Measurements from ENCODE around the gene STX19.
"Not testable (repeated sequence)": the region's sequence is repeated elsewhere in the genome, so short reads cannot be mapped to it uniquely, and the experiment has no call there.

The STX19 gene, protein sequence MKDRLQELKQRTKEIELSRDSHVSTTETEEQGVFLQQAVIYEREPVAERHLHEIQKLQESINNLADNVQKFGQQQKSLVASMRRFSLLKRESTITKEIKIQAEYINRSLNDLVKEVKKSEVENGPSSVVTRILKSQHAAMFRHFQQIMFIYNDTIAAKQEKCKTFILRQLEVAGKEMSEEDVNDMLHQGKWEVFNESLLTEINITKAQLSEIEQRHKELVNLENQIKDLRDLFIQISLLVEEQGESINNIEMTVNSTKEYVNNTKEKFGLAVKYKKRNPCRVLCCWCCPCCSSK

DNA sequence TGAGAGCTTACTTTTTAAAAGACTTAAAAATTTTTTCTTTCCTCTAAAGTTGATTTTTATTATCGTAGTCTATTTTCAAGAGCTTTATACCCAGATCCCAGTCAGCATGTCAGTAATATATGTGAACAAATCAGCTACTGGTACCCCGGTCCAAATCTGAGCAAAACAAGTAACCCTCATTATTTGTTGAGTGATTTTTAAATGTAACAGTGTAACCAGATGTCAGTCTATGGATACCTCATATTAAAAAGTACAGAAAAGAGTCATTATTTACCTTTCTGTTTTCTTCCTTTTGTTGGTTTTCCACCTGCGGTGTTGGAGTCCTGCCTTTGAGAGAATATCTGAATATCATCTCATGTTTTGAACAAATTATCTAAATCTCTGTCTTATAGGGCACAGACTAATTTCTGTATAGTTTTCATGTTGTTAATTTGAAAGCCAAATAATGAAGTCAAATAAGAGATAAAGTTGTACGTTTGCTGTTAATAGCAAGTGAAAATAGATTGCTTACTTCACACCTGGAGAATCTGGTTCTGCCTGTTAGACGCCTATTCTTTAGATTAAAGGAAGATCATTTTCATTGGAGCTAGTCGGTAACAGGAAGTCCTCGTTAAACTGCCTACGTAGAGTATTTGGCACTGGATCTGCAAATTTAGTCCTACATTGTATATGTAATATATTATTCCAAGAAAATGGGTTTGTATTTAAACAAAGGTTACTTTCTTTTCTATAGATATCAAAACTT, at the start of gene STX19:
TSS of gene STX19 (minus strand) at position 505 of the 745 bp plus-strand sequence. CDS start 13,328 bp downstream, outside the sequence.
- no peak for DNase-seq (ENCODE audit: low read depth in 2 of 2)

DNA sequence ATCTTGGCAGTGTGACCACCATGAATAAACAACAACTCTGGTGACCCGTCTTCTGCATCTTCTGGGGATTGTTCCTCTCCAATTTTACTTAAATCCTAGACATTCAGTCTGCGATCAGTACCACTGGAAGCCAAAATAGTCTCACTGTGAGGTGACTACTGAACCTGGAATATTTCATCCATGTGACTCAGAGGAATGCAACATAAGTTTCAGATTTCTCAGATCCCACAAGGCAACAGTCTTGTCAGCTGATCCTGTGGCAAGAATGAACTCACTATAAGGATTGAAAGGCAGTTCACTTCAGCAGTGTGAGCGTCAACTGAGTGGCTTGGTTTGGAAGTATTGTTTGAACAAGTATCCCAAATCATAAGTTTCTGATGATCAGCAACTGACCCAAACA, 47.7 kb upstream of the STX19 start:
- no peak for DNase-seq (ENCODE audit: low read depth in 2 of 2)

DNA sequence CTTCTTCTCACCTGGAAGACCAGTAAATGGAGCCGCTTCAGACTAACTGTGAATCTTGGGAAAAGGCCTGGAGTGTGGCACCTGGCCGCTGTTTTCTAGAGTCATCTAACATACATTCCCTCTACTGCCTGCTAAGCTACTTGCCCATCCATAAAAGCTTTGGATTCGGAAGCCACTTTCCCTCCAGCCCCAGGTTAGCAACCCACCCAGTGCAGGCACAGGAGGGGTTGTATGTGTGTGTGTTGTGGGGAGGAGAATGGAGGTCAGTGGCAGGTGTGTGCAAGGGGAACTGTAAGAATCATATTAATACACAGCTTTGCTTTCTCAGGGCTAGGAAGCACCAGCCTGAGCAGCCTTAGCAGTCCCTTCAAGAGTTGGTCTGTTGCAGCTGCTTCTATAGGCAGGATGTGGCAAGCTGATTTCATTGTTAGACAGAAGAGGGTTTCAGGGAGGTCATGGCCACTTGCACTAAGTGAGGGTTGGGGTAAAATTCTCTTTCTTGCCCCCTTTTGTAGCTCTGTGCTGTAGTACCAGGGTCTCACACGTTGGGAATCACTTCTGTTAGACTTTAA, 43.4 kb upstream of the STX19 start:
- DNase-seq (ENCODE audit: low read depth in 2 of 2) = no peak

DNA sequence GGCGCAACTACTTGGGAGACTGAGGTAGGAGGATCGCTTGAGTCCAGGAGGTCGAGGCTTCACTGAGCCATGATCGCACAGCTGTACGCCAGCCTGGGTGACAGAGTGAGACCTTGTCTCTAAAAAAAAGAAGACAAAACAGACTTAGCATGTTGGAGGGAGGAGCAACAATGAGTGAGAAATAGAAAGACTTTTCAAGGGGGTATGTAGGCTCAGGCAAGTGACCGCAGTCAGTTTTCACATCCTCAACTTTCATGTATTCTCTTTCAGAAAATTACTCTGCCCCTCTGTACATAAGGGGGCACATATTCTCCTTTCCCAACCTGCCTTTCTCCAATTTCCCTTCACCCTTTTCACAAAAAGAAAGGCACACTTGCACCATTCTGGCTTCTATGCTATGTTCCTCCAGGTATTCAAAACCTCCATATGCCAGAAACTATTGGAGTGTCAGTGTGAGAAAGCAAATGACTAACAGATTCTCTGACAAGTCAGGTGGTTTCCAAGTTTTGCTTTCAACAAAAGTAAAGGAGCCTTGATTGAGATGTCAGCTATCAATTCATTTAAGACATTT, 42.0 kb upstream of the STX19 start:
- no peak for DNase-seq (ENCODE audit: low read depth in 2 of 2)

DNA sequence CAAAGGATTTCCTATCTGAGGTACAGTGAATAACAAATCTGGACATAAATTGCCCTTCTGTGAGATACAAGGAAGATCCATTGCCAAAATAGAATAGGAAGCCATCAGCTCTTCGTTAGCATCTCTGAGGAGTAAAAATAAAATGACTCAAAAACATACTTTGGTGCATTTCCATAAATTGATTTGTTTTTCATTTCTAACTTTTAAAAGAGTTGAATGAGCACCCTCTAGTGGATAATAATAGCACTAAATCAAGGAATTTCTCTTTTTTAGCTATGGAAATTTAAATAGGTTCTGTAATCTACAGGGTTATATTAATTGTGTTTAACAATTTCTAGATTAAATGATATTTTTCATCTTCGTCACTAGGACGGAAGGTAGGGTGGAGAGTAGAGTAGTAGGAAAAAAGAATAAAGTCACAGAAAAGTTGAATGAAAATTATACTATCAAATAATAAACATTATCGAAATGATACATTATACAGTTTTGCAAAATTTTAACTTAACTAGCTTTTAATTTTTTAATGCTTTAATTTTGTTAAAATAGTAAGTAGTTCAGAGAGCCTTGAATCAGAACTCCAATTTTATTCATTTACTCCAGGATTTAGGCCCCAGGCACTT, 40.9 kb upstream of the STX19 start:
- no peak for DNase-seq (ENCODE audit: low read depth in 2 of 2)

DNA sequence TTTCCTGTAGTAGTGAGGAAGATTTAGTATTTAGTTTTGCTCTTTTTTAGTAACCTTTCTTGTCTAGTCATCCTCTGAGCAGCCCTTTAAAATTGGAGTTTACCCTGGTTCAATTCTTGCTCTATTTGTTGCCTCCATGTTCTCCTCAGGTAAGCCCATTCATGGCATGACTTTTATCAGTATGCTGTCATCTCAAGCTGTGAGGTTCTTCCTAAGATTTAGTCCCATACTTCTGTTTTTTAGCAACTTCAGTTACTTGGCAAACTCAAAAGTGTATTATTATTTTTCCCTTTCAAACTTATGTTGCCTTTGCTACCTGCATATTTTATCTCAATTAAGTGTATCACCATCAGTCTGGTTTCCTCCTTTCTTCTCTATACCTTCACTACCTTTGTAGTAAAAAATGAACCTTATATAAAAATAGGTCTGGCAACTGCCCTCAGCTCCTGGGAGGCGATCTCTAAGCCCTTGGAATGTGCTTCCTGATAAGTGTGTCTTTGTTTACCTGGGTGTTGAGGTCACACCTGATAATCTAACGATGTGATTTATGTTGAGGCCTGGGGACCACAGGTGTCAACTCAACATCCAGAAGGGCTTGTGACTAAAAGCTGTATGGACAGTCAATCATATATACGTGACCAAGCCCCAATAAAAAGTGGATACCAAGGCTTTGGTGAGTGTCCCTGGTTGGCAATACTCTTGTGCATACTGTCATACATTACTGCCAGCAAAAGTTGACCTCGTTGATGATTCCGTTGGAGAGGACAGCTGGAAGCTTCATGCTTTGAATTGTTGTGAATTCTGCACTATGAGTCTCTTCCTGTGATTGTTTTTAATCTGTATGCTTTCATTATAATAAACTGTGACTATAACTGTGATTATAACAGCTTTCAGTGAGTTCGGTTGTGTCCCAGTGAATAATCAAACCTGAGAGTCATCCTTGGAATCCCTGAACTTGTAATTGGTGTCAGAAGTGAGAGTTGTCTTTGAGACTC, 38.4 kb upstream of the STX19 start:
- DNase-seq (ENCODE audit: low read depth in 2 of 2) = no peak

DNA sequence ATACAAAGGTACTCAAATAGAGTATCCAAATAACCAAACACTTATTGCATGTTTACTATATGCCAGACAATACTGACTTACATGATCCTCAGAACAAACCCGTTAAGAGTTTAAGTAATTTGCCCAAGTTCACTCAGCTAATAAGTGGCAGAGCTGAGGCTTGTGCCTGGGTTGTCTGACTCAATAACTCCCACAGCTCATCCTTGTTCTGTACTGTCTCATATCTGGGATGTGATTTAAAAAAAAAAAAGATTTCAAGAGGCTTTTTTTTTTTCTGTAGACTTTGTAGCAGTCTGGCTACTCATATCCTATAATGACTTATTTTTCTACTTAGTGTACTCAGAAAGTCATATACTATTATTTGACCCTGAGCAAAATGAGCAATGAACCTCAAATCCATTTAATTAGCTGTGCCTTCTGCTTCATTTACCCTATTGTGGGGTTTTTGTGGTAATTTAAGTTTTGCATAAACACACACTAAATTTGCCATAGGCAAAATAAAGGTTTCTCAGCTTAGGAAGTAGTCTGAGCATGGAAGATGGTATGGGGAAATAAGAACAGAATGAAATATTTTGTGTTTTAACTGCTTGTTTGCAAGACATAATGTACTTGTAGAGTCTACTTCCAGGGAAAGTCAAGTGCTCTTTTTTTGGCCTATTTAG, 37.6 kb upstream of the STX19 start:
- no peak for DNase-seq (ENCODE audit: low read depth in 2 of 2)

DNA sequence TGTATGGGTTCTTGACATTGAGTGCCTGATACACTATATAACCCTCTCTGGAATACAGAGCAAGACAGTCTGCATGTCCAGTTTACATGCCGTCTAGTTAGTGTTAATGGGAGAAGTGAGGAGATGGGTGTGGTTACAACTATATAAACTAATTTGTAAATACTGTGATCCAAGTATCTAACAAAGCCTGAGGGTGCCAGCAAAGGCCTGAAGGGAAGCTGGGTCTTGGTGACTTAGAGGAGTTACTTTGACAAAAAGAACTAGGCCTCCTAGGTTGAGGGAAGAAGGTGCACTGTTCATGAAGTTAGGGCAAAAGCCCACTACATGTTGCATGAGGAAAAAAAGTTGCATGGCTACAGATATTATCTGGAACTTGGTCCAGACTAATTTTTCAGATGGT, 36.7 kb upstream of the STX19 start:
- DNase-seq (ENCODE audit: low read depth in 2 of 2) = no peak

DNA sequence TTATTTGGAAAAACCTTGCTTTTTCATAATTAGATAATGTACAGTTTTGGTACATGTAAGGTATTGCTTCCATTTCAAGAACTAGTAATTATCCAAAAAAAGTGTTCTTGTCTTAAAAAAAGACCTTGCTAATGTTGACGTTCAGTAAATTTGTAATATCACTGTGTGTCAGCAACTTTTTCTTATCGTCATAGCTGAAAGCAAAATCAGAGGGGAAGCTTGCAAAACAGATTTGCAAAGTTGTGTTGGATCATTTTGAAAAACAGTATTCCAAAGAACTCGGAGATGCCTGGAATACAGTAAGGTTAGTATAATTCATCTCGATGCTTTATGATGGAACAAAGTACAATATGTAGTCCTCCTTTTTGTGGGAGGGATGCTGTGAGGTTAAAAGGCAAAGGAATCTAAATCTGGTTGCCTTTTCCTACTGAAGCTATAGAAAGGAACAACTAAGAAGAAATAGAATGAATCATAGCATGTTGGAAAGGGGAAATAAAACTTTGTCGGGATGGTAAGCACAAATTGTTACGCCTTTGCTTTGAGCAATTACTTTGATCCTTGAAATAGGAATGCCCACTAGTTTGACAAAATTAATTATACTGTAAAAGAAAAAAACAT, 36.0 kb upstream of the STX19 start:
- no peak for DNase-seq (ENCODE audit: low read depth in 2 of 2)

DNA sequence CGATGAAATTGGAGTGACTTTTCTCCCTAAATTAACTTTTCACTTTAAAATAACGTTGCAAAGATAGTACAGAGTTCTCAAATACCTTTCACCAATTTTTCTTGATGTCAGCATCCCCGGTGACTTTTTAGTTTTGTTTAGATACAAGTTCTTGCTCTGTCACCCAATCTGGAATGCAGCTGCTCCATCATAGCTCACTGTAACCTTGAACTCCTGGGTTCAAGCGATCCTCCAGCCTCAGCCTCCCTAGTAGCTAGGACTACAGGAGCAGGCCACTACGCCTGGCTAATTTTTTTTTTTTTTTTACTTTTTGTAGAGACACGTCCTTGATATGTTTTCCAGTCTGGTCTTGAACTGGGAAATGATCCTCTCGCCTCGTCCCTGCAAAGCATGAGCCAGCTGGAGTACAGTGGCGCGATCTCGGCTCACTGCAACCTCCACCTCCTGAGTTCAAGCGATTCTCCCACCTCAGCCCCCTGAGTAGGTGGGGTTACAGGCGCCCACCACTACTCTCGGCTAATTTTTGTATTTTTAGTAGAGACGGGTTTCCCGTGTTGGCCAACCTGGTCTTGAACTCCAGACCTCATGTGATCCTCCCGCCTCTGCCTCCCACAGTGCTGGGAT, 35.2 kb upstream of the STX19 start:
- DNase-seq (ENCODE audit: low read depth in 2 of 2) = no peak

DNA sequence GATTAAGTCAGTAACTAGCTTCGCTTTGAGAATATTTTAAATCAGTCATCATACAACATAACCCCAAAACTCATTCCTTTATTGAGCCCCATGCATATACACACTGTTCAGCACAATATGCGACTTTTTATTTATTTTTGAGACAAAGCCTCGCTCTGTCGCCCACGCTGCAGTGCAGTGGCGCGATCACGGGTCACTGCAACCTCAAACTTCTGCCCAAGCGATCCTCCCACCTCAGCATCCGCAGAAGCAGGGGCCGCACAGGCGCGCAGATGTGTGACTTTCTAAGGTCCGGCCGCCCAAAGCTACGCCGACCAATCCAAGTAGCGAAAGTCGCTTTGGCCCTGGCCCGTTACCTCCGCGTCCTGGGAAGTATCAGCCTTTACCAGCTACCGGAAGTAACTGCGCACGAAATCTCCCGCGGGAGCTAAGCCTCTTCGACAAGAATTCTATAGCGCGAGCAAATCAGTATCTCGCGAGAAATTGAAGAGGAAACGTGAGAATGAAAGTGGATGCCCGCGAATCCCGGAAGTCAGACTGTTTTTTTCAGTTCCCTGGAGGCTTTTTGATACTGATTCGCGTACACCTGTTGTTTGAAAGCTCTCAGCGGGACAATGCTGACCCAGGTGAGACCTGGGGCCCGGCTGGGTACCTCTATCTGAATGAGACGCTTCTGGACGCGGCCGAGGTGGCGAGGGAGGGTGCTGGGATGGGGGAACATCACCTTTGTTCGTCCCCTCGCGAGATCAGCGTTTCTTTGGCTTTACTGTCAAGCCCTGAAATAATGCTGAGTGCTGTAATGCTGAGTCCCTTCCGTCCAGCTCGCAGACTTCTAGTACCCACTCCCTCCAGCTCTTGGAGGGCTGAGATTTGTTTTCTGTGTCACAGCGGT, 34.4 kb upstream of the STX19 start, which contains the start of the genes DHFR2 and NSUN3:
TSS of gene DHFR2 (minus strand) at position 404 of the 892 bp plus-strand sequence. CDS start 1,405 bp downstream, outside the sequence.
TSS of gene NSUN3 (plus strand) at position 549 of the 892 bp plus-strand sequence. CDS start at position 615, 66 bp downstream.
- DNase-seq (ENCODE audit: low read depth in 2 of 2) = peak; percentile 59 to 63

DNA sequence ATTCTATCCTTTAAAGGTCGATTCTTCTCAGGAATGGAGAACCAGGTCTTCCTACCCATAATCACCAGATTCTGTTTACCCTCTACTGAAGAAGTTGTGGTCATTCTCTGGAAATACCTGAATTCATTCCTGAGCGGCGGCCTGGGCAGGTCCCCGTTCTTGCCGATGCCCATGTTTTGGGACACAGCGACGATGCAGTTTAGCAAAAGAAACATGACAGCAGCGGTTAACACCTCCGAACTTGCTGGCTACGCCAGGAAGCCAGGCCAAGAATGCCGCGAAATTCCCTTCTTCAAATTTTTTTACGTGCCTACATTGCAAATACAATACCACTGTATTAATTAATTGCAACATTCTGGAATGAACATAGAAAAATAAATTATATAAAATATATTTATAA, 32.9 kb upstream of the STX19 start:
- no peak for DNase-seq (ENCODE audit: low read depth in 2 of 2)

DNA sequence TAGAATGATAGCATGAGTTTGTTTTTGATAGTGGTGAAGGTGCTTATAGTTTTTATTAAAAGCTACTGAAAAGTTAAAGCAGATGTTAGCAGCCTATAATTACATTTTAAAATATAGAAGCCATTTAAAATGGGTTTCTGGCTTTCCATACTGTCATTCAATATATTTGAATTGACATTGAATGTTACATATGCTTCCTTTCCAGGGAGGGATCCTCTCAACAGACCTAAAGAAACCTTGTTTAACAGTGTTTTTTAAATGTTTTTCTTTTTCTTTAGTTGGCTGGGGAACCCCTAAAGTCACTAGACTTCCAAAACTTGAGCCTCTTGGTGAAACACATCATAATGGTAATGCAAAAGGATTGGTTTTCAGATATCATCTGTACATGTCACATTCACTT, 22.1 kb upstream of the STX19 start:
- DNase-seq (ENCODE audit: low read depth in 2 of 2) = no peak

DNA sequence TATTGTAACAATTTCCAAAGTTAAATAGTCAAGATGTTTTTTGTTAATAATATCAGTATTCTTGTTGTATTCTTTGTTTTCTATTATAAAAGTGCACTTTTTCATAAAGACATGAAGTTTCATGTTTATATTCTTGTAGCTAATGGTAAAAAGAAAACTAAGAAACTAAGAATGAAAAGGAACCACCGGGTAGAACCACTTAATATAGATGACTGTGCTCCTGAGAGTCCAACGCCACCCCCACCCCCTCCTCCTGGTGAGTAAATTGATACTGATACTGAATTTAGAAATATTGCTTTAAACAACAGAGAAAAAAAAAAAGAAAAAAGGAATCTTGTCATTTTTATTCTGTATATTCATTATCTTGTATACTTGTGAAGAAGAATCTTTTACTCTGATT, 20.9 kb upstream of the STX19 start:
- no peak for DNase-seq (ENCODE audit: low read depth in 2 of 2)

DNA sequence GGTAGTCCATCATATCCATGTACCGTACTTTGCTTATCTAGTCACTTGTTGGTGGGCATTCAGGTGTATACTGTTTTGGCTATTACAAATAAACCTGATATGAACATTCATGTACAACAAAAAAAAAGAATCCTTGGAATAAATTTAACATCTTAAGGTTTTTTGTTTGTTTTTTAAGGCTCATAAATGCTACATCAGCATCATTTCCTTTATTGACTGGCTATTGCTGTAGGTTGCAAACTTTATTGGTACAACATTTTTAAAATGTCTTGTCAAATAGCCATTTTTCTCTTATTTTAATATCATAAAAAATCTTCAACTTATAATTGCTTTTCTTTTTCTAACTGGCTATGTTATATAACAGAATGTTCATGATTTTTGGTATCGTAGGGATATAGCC, 18.1 kb upstream of the STX19 start:
- DNase-seq (ENCODE audit: low read depth in 2 of 2) = no peak

DNA sequence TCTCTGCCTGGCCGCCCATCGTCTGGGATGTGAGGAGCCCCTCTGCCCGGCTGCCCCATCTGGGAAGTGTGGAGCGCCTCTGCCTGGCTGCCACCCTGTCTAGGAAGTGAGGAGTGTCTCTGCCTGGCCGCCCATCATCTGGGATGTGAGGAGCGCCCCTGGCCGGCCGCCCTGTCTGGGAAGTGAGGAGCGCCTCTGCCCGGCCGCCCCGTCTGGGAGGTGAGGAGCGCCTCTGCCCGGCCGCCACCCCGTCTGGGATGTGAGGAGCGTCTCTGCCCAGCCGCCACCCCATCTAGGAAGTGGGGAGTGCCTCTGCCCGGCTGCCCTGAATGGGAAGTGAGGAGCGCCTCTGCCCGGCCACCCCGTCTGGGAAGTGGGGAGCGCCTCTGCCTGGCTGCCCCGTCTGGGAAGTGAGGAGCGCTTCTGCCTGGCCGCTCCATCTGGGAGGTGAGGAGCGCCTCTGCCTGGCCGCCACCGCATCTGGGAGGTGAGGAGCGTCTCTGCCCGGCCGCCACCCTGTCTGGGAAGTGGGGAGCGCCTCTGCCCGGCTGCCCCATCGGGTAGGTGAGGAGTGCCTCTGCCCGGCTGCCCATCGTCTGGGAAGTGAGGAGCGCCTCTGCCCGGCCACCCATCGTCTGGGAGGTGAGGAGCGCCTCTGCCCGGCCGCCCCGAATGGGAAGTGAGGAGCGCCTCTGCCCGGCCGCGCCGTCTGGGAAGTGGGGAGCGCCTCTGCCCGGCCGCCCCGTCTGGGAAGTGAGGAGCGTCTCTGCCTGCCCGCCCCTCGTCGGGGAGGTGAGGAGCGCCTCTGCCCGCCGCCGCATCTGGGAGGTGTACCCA, 15.9 kb upstream of the STX19 start:
- not testable (repeated sequence) for DNase-seq (ENCODE audit: low read depth in 2 of 2)

DNA sequence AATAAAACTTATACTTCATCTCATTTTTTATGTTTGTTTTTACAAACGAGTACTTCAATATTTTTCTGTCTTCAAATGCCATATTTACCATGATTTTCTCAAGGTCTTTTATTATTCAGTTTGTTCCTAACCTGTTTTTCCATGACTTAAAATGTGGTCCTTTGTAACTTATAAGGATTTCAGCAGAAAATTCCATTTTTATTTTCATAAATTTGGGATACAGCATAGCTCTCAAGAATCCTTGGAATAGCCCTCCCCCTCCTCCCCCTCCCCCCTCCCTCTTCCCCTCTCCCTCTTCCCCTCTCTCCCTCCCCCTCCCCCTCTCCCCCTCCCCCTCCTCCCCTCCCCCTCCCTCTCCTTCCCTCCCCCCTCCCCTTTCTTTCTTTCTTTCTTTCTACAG, 14.9 kb upstream of the STX19 start:
- no peak for DNase-seq (ENCODE audit: low read depth in 2 of 2)
